Measurements from ENCODE around the gene SNRPB.

Gene SNRPB

DNA sequence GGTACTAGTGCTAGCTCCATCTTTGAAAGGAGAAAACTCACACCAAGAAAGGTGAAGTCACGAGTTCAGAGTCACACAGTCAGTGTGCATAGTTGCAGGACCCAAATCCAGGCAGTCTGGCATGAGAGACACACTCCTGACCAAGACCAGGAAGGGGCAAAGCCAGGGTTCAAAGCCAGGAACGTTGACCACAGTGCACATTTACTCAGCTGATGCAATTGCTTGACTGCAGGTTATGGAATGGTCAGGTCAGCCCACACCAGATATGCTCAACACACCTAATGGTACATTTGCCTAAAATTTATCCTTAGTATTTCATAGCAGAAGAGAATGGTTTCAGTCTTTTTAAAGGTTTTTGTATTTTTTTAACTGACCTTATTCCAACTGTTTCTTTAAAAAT lies 52.2 kb downstream of the SNRPB start:
- DNase-seq: no peak

- DNase-seq: no peak
These were observed 53.4 kb downstream of the SNRPB start for GRCh38 chr20:2417213-2417541.

DNA sequence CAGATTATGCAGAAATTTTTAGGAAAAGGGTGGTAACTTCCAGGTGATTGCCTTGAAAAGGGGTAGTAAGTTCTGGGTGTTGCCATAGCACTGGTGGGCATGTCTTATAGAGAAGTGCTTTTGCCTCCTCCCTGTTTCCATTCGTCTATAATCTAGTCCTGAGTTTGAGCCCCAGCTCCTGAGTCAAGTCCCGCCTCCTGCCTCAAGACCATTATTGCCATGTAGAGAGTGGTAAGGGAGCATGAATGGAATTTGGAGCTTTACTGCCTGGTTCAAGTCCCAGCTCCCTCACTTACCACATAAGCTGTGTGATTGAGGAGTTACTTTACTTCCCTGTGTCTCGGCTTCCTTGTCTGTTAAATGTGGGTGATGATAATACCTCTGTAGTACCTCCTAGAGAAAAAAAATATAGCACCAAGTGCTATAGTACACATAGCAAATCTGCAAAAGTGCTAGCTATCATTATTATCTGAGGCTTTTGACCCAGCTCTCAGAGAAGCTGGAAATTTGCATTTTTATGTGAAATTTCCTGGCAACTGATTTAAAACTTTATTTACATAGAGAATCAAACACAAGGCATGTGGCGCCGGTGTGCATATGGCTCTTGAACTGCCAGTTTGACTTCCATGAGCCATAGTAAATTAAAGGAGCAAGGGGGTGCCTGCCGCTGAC lies 53.9 kb downstream of the SNRPB start:
- DNase-seq: no peak
